Stimulated activated CD8-positive, alpha-beta memory T cell treated with anti-CD3 and anti-CD28 coated beads, Interleukin-4, amount 100 ng/mL, for 1 hour (primary cell): ENCODE results near the gene SBSN.
A peak's percentile ranks its signal among the peaks of the same experiment; 100 is the strongest.

Experiments used
- DNase-seq, 2 donors: peaks; one replicate each; pipeline ENCODE4 v3.0.0-alpha.2; 2020; ENCODE audit warnings: low read depth in 2 of 2, low spot score in 1 of 2

The SBSN gene

DNA sequence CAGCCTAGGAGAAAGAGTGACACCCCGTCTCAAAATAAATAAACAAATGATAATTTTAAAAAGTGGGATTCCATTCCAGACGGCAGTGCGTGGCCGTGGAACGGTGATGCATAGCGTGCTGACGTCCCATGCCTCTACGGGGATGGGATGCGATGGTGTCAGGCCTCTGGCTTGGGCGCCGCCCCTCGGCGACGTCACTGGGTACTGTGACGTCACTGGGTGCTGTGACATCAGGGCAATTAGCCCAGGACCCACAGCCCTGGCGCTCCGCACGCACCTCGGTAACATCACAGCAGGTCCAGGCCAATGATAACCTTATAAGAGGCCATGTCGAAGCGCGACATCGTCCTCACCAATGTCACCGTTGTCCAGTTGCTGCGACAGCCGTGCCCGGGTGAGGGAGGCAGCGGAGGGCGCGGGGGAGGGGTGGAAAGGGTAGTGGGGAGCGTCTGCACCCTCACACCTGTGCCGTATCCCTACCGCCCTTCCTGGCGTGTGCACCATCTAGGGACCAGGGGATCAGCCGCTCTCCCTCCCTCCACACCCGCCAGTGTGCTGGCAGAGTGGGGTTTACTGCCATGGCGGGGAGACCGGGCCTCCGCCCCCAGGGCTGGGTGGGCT lies 5.2 kb upstream of the SBSN start, which contains the start of gene GAPDHS:
Gene GAPDHS, plus strand, starts transcription at position 256 of the 621 bp plus-strand sequence. Its CDS starts 72 bp downstream, at position 328.
- DNase-seq, result no peak

DNA sequence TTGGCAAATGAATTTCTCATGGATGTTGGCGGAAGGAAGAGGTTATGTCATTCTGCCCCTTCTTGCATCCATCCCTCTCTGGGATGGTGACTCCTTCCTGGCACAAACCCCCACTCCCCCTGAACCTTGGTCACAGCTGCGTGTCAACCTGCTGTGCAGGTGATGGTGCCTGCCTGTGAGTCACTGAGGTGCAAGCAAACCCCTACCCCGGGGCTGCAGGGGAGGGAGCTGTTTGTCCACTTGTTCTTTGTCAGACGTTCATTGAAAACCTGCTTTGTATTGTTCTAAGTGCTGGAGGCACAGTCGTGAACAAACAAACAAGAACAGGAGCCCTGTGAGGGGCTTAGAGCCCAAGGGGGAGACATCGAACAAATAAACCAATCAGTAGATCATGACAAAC lies 3.2 kb upstream of the SBSN start:
- no peak for DNase-seq

DNA sequence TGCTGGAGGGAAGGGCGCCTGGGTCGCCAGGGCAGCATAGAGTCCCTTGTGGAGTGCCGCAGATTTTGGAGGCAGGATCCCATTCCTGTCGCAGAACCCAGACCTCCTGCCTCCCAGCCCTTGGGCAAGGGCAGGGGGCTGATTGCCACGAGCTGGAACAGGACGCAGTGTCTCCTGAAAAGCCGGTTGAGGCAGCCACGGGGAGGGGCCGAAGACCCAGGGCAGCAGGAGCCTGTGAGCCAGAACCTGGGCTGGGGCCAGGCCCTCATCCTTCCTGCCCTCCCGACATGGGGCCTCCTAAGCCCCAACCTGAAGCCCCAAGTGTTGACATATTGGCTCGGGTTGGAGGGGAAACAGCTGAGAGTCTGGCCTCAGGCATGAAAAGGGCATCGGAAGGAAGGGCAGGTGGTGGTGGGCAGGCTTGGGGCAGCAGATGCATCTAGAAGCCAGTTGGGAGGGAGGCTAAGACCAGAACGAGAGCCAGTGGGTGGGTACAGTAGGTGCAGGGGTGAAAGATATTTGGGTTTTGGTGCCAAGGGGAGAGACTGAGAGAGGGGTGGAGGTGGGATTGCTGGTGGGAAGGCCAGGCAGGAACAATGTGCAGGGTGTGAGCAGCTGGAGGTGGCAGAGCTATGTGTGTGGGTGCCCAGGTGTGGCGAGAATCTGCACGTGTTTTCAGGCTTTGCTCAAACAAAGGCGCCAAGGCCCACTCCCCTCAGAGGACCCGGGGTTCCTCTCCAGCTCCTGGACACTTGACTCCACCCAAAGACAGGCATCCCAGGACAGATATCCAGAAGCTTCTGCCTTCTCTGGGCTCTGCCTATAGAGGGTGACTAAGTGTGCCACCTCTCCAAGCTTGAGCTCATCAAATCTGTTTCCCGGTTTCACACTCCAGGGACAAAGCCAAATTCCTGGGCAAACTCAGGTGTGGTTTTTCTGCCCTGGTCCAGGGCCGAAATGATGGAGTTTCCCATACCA lies 1.4 kb upstream of the SBSN start:
- no peak for DNase-seq

DNA sequence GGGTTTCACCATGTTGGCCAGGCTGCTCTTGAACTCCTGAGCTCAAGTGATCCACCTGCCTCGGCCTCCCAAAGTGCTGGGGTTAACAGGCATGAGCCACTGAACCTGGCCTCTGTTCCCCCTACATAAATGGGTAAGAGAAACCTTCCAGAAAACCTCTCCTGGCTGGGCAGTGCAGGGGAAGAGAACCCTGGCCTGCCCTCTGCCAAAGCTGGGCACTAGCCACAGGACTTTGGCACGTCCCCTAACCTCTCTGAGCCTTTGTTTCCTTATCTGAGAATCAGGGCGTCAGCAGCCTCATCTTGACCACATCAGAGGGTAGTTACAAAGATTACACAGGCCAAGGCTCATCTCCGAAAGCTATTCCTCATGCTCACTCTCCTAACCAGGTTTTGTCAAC lies 2.2 kb downstream of the SBSN start:
- DNase-seq, result no peak

DNA sequence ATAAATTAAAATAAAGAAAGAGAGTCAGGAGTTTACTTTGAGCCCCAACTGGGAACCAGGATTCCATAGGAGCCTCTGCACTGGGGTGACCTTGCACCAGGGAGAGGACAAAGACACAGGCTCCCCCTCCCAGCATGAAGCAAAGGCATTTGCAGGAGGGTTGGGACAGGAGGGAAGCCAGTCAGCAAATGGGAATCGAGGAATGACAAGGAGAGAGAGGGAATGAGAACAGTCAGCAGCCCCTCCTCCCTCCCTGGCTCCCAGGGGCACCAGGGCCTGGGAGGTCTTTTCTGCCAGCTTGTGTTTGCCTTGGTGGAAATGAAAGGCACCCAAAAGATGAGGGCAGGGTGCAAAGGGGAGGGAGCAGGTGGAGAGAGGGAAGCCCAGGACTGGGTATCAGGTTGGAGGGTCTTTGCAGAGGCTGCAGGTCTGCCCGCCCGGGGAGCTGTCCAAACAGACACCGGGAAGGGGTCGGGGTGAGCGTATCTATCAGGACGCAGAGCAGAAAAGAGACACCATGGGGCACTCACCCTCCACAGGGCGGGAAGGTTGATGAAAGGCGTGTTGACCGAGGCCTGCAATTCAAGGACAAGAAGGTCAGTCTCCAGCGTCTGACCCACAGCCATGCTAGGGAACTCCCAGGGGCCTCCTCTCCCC lies 3.8 kb downstream of the SBSN start:
- DNase-seq, result no peak

DNA sequence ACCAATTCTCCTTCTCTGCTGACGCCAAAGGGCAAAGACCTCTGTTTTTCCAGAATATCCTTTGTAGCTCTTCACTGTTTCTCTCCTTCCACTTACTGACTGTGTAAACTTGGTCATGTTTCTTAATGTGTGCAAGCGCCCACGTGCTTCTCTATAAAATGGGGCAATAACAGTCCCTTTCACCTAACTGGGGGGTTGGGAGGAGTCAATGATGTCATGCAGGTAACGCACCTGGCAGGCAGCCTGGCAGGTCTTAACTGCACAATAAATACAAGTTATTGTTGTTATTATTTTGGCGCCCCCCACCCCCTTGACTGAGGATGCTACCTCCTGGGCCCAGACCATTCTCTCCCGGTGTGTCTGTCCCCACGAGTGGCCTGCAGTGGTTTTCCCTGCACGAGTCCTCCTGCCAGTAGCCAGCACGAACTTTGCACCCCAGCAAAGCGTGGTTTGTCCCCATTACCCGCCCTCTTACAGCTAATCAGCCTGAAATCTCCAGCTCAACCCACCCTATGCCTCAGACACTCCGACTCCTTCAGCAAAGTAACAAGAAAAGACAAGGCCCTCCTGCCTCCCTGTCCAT lies 5.3 kb downstream of the SBSN start:
- no peak for DNase-seq

DNA sequence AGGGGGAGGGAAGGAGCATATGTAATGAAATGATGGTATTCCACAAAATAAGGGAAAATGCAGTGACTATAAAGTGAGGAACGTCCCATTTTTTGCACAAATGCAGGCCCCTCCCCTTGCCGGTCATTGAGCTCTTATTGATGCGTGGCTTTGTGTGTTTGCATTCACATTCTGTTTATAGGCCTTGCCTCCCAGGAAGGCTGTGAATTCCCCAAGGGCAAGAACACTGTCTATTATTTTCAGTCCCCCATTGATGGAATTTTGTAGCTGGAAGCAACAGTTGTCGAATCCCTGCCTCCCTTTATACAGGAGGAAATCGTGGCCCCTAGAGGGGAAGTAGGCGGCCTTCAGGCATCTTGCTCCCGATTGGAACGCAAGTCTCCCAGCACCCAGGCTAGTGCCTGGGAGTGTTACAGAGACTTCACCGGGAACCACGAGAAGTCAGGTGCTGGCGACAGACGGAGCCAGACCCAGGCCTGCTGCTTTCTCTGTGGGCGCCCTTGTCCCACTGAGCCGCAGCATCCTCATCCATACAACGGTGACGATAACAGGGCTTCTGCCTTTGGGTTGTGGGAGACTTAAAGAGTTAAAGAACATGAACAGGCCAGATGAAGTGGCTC lies 6.9 kb downstream of the SBSN start:
- DNase-seq, result no peak

DNA sequence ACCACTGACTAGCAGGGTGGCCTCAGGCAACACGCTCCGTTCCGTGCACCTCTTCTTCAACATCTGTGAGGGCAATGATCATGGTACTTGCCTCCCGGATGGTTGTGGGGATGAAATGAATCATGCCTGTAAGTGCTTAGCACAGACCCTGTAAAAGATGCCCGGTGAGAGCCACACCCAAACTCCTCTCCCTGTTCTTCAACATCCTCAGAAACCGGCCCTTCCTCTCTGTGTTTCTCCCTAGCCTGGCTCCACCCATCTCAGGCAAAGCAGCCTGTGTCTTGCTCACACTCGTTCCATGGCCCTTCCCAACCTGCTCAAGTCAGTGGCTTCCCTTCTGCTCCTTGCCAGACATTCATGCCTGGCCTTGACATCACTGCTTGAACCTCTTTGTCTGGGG lies 8.8 kb downstream of the SBSN start:
- DNase-seq, result no peak

DNA sequence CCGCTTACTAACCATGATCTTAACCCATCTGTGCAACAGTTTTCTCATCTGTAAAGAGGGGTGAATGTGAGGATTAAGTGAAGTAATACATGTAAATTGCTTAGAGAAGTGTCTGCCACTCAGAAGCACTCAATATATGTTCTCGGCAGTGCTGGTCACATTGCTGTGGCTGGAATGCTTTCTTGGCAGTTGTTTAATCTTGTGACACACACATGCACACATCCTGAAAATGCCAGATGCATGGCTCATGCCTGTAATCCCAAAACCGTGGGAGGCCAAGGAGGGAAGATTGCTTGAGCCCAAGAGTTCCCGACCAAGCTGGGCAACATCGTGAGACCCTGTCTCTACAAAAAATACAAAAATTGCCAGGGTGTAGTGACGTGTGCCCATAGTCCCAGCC lies 9.8 kb downstream of the SBSN start:
- DNase-seq, result no peak

DNA sequence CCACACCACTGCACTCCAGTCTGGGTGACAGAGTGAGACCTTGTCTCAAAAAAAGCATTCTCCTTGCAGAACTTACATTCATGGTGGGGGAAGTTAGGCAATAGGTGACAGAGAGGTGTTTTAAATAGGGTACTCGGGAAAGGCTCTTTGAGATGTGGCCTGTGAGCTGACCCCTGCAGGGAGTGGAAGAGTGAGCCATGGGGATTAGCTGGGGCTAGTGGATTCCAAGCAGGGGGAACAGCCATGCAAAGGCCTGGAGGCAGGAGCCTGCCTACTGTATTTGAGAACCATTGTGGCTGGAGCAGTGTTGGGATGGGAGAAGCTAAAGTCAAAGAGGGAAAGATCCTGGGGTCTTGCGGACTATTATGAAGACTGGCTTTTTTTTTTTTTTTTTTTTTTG lies 10.8 kb downstream of the SBSN start:
- DNase-seq, result no peak

DNA sequence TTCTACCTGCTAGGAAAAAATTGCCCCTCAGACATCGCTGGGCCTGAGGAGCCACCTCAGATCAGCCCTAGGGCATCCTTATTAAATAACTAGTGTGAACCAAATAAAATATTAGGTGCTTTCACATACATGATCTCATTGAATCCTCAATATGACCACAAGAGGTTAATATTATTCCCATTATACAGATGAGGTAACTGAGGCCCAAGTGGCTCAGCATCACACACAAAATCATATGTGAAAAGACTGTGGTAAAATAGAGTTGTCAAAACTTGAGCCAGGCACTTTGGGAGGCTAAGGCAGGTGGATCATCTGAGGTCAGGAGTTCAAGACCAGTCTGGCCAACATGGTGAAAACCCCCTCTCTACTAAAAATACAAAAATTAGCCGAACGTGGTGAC lies 11.8 kb downstream of the SBSN start:
- no peak for DNase-seq

DNA sequence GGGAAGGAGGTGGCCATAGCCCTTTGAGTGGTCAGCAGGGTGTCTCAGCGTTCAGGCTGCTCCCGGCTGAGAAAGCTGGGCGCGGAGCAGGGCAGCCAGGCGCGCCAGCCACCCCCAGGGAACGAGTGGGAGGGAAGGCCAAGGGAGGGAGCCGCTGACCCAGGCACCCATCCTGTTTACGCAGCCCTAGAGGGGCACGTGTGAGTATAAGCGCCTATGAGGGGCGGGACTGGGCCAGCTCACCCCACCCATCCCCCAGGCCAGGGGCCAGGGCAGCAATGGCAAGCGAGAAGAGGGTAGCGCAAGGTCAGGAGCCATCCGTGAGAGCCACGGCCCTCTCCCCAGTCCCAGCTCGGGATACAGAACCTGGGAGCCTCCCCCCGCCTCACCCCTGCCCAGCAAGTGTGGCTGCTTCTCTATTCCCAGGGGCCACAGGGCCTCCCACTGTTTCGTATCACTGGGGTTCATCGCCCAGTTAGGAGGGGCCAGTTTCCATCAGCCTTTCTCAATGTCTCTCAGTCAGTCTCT lies 13.8 kb downstream of the SBSN start:
- DNase-seq, result no peak

DNA sequence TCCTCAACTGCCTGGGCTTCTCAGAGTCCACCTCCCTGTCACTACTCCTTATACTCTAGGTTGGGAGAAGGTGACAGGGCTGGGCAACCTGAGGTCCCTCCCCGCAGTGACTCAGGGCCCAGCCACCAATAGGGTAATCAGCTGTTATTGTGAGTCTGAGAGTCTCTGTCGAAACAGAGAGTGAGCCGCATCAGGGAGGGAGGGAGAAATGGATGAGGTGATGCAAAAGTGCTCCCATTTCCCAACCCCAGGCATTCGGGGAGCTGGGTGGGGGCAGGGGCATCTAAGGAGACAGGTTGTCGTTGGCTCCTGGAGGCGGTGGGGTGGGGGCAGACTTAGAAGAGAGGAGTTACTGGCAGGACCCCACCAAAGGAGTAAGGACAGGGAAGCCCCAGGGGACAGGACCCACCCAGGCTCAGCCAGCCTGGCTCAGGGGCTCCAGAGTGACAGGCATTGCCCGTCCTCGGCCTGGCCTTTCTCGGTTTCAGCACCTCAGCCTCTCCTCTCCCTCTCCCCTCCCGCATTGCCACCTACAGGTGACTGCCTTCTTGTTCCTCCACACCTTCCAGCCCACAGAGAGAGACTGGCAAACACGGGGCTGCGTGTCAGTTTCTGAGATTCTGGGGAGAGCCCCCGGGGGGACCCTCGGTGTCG lies 14.4 kb downstream of the SBSN start, which contains the start of gene DMKN:
Gene DMKN, minus strand, starts transcription at position 22 of the 654 bp plus-strand sequence. CDS start 174 bp downstream, outside the sequence.
- no peak for DNase-seq

DNA sequence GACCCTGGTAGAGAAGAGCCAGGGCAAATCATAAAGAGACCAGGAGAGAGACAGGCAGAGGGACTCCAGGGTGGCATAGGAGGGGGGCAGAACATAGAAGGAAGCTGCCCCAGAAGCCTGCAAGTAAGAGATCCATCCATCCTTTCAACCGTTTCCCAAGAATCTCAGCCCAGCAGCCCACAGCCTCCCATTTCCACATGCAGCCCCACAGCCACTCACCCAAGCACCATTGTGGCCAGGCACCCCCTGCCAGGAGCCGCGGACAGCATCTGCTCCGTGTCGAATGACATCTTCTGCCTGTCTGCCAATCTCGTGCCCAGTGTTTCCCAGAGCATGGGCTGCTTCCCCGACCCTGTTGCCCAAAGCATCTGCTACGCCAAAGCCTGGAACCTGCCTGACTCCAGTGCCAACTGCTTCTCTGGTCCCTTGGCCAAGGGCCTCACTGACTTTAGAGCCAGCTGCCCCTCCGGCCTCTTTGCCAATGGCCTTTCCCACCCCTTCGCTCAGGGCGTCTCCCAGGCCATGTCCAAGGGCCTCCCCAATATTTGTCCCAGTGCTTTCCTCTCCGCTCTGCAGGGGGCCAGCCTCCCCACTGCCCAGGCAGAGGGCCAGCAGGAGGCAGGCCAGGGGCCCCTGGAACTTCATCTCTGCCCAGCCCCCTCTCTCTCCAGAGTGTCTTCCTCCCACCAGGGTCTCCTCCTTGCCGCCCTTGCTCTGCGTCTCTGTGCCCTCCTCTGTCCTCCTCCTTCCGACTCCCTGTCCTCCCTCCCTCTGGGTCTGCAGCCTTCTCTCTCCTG lies 15.1 kb downstream of the SBSN start:
- no peak for DNase-seq

DNA sequence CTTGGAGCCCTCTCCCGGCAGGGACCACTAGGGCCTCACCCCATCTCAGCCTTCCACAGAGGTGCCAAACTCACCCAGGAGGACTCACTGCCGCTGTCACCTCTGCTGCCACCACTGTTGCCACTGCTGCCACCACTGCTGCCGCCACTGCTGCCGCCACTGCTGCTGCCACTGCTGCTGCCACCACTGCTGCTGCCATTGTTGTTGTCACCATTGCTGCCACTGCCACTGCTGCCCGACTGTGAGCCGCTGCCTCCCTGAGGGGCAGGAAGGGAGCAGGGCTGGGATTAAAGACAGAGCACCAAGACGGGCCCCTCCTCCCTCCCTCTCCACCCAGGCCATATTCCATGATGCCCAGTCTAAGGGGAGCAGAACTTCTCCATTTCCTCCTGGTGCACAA lies 16.8 kb downstream of the SBSN start:
- no peak for DNase-seq

DNA sequence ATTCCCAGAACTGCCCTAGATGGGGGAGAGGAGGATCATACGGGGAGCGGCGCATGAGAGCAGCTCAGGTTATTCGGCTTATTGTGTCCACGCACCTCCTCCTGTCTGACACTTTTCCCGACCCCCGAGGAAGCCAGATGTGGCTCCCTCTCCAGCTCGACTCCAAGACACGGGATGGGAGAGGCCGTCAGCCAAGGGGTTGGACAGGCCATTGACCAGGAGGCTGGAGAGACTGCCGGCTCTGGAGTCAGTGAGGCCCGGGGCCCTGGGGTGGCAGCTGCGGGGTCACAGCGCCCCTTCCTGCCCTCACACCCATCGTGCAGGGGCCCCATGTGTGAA lies 17.5 kb downstream of the SBSN start:
- DNase-seq, result no peak

DNA sequence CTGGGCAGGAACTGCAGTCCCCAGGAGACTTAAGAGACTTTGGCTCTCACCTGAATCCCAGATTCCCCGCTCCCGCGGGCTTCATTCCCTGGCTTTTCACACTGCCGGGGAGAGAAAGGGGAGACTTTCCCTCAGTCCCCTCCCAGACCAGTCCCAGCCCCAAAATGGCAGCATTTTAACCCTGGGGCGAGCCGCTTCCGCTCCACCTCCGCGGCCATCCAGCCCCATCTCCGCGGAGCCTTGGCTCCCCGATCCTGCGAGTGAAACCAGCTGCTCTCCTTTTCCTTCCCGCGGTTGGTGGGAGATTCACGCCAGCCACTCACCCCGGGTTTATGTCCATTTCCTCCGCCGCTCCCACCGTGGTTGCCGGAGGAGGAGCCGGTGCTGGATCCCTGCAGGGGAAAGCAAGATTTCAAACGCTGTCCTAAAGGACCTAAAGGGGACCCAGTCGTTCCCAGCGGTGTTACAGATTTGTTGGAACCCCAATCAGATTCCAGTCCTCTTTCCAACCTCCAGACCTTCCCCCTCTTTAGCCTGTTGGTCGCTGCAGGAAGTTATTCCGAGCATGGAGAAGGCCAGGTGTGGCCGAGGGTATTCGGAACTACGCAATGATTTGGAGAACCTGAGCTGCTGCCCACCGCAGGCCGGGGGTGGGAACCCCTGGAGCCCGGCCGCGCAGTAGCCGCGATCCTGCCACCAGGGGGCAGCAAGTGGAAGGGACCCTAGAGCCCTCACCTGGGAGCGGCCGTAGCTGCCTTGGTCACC lies 18.1 kb downstream of the SBSN start:
- peak; percentile 43 to 58 for DNase-seq

DNA sequence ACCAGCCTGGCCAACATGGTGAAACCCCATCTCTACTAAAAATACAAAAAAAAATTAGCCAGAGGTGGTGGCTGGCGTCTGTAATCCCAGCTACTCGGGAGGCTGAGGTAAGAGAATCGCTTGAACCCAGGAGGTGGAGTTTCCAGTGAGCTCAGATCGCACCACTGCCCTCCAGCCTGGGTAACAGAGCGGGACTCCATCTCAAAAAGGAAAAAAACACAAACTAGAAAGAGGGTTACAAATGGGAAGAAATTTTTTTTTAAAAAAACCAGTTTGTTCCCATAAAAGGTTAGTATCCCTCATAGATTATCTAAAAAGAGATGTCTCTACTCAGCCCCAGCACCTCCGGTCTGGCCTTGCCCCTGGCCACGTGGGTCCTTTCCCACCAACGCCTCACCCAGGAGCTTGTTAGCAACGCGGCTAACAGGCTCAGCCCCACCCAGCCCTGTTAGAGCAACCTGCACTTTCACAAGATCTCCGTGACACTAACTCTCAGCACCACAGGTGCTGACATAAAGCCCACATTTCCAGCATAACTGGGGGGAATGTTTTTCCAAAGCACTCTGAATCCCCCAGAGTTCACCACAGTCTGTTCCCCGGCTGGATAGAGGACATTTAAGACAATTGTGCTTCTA lies 19.0 kb downstream of the SBSN start:
- peak in 1 of 2 donors; percentile 8 for DNase-seq
